Spleen (tissue), 13 donors: Measurements from ENCODE around the gene ZG16. TPM values are rescaled to one million over a fixed set of nuclear protein-coding genes. Genes with fewer than 3 reads are reported as not detected.
"Not testable (repeated sequence)": the region's sequence is repeated elsewhere in the genome, so short reads cannot be mapped to it uniquely, and the experiment has no call there.

Source experiments
- DNase-seq: peaks from one replicate; pipeline ENCODE4 v3.0.0-alpha.2; 2020
- H3K27ac ChIP-seq, 8 donors: fragments of 200-600 bp; sonication (generic) in 7 of 8; 1 replicate in 4 of 8; 2 replicates in 4 of 8; pipeline versions ENCODE4 v1.5.0 to v1.8.0; 2016 to 2021; ENCODE audit warnings: inconsistent platforms in 4 of 8, mild to moderate bottlenecking in 4 of 8, moderate library complexity in 1 of 8
- H3K27me3 ChIP-seq, 7 donors: fragments of 200-600 bp; sonication (generic) in 6 of 7; replicated peaks in 1 of 7; 1 replicate in 4 of 7; 2 replicates in 3 of 7; pipeline versions ENCODE4 v1.5.0 to v1.8.0; 2016 to 2021; ENCODE audit warnings: inconsistent platforms in 3 of 7, mild to moderate bottlenecking in 1 of 7
- H3K36me3 ChIP-seq, 6 donors: fragments of 200-600 bp; sonication (generic) in 5 of 6; 1 replicate in 4 of 6; 2 replicates in 2 of 6; pipeline versions ENCODE4 v1.5.0 to v1.8.0; 2016 to 2021; ENCODE audit warnings: inconsistent platforms in 2 of 6
- H3K4me1 ChIP-seq, 6 donors: fragments of 200-600 bp; sonication (generic) in 5 of 6; 1 replicate in 3 of 6; 2 replicates in 3 of 6; pipeline versions ENCODE4 v1.5.0 to v1.8.0; 2016 to 2021; ENCODE audit warnings: inconsistent platforms in 3 of 6
- H3K4me3 ChIP-seq, 8 donors: fragments of 200-600 bp; sonication (generic) in 7 of 8; 1 replicate in 4 of 8; 2 replicates in 4 of 8; pipeline versions ENCODE4 v1.5.0 to v1.8.0; 2016 to 2021; ENCODE audit warnings: inconsistent platforms in 4 of 8, mild to moderate bottlenecking in 4 of 8, moderate library complexity in 2 of 8
- H3K9me3 ChIP-seq, 8 donors: fragments of 200-600 bp; sonication (generic) in 7 of 8; 1 replicate in 4 of 8; 2 replicates in 4 of 8; pipeline versions ENCODE4 v1.5.0 to v1.8.0; 2016 to 2021; ENCODE audit warnings: inconsistent platforms in 4 of 8
- CTCF ChIP-seq, 11 experiments: fragments of 200-600 bp in 7 of 11; fragments of 450-650 bp in 4 of 11; sonication (generic) in 4 of 11; IDR thresholded peaks in 8 of 11; conservative IDR thresholded peaks in 3 of 11; 1 replicate in 7 of 11; 2 replicates in 4 of 11; pipeline versions ENCODE4 v1.4.0 to v1.8.0; 2016 to 2021; ENCODE audit warnings: antibody characterized with exemption in 11 of 11, inconsistent platforms in 4 of 11, mild to moderate bottlenecking in 1 of 11
- POLR2A ChIP-seq, 3 donors: fragments of 450-650 bp; IDR thresholded peaks; one replicate each; pipeline ENCODE4 v1.5.1; 2017; ENCODE audit warnings: antibody characterized with exemption in 3 of 3, mild to moderate bottlenecking in 1 of 3
- POLR2AphosphoS5 ChIP-seq, 3 donors: sonication (generic); formaldehyde crosslinking; IDR thresholded peaks; one replicate each; pipeline ENCODE4 v1.5.1; 2017; ENCODE audit warnings: antibody characterized with exemption in 3 of 3
- WGBS, 5 donors: extraction: QIAGEN DNeasy Blood & Tissue Kit in 3 of 5; methylation state at CpG; one replicate each; pipeline versions ENCODE4 v1.1.5 to v1.1.7; 2013 to 2018; 5-methylcytosine and 5-hydroxymethylcytosine counted together
- intact Hi-C: fragments of 100-400 bp; cut with DNase I; formaldehyde crosslinking; loops from one replicate; pipeline ENCODE4 v1.15.0; 2023; ENCODE audit warnings: low total_unique reads
- long read RNA-seq, 2 donors: transcript quantifications; one replicate each; lab custom pipeline, GENCODE V29; 2026
- polyA plus RNA-seq, 3 donors: library from polyadenylated mRNA; stranded (reverse); fragments of 200-250 nt; gene quantifications; one replicate each; pipeline ENCODE4 v1.2.1, GENCODE V29; 2013
- total RNA-seq, 7 donors: library from RNA; depleted of rRNA in 3 of 7; stranded (reverse); fragments of >200 nt in 3 of 7; fragmentation: NEBNext Ultra II Directional in 4 of 7; extraction: Animal tissue kit (Norgen Biotek cat#: 25700) in 4 of 7; gene quantifications; one replicate each; pipeline versions ENCODE4 v1.1.0 to v1.2.1, GENCODE V29; 2016 to 2021
- donor health status: healthy with polysubstance abuse.
- donor health status: DM: no; HTN: no; CAD: no; lungs with moderate emphysema.
- donor health status: DM: no; HTN: no; CAD: no.
- donor health status: Bipolar disorder and iron deficiency.
- donor health status: healthy.
- donor health status: DM: no; HTN: no; CAD: no.
- donor health status: DM: yes; HTN: yes; CAD: no.

Gene ZG16
- total RNA-seq (not detected), polyA plus RNA-seq (under 1 TPM in 2 of 3 donors, not detected in 1; 0.06 to 0.07 TPM)
- long read RNA-seq, donor 1, result 0 reads
- long read RNA-seq, donor 2, result 0 reads

GRCh38 chr16:29777576-29778350 is at the start of gene ZG16:
TSS of gene ZG16 (plus strand) at chr16:29778256. CDS start at chr16:29779267, 1,011 bp downstream.
- 78 to 89% (median 82%) methylated on average over 9 to 10 of the region's 10 CpGs for WGBS, 5 donors
- no peak for DNase-seq
- intact Hi-C loops, result no loop called here
- Histone ChIP-seq H3K27me3 (no peaks in the 10 kb centered on the region), H3K4me1 (no peaks in the 10 kb centered on the region), H3K9me3 (no peaks in the 10 kb centered on the region), H3K27ac (no peak within 1 kb of the TSS), H3K36me3 (no peaks in the 10 kb centered on the region), H3K4me3 (no peak within 1 kb of the TSS)
- TF ChIP-seq POLR2AphosphoS5 (IDR thresholded peaks at IDR 0.05) (no peak), POLR2A (IDR thresholded peaks at IDR 0.05) (no peak), CTCF (IDR thresholded peaks at IDR 0.05 in 8 of 11, conservative IDR thresholded peaks at IDR 0.05 in 3 of 11) (no peak)

- Histone ChIP-seq H3K4me3 (no peak overlapping the region), H3K9me3 (peaks cover 0 to 5% (median 0%) of the 10 kb centered on the region in 8 donors), H3K36me3 (no peaks in the 10 kb centered on the region), H3K27ac (no peak overlapping the region), H3K4me1 (peaks cover 0 to 27% (median 8%) of the 10 kb centered on the region in 6 donors), H3K27me3 (peaks cover 0 to 6% (median 0%) of the 10 kb centered on the region in 7 donors)
- TF ChIP-seq CTCF (IDR thresholded peaks at IDR 0.05 in 8 of 11, conservative IDR thresholded peaks at IDR 0.05 in 3 of 11) (peak in 8 of 11 experiments; percentile 19 to 56 (median 40)), POLR2AphosphoS5 (IDR thresholded peaks at IDR 0.05) (no peak)
- DNase-seq, result no peak
- 29 to 56% (median 51%) methylated on average over 6 of the region's 6 CpGs for WGBS, 5 donors
- intact Hi-C loops, result no loop called here
These were observed 48.9 kb upstream of the ZG16 start for GRCh38 chr16:29729116-29729521.

GRCh38 chr16:29730649-29731048 is 47.4 kb upstream of the ZG16 start:
- no peak for DNase-seq
- peaks cover 0 to 5% (median 0%) of the 10 kb centered on the region in 8 donors for H3K9me3 ChIP-seq

GRCh38 chr16:29731768-29732601 is 46.1 kb upstream of the ZG16 start:
- H3K27me3 ChIP-seq, H3K9me3 ChIP-seq, H3K36me3 ChIP-seq, DNase-seq, intact Hi-C loops: not testable (repeated sequence)
- WGBS, 5 donors, result 55 to 64% (median 56%) methylated on average over 13 of the region's 13 CpGs
- peak overlapping the region in 1 of 8 donors; percentile 32 for H3K4me3 ChIP-seq
- peak overlapping the region in 6 of 8 donors; percentile 26 to 70 (median 50) for H3K27ac ChIP-seq
- peaks cover 0 to 46% (median 12%) of the 10 kb centered on the region in 6 donors for H3K4me1 ChIP-seq

More at GRCh38 chr16:29730649-29731048, 47.4 kb upstream of the ZG16 start:
- no peak for TF ChIP-seq CTCF (IDR thresholded peaks at IDR 0.05 in 8 of 11, conservative IDR thresholded peaks at IDR 0.05 in 3 of 11)
- TF ChIP-seq POLR2AphosphoS5 (IDR thresholded peaks at IDR 0.05), result no peak
- TF ChIP-seq POLR2A (IDR thresholded peaks at IDR 0.05), result no peak
- Histone ChIP-seq H3K4me1 (peaks cover 0 to 36% (median 8%) of the 10 kb centered on the region in 6 donors), H3K4me3 (peak overlapping the region in 1 of 8 donors; percentile 32), H3K27me3 (peaks cover 0 to 6% (median 0%) of the 10 kb centered on the region in 7 donors), H3K36me3 (no peaks in the 10 kb centered on the region), H3K27ac (peak overlapping the region in 3 of 8 donors; percentile 47 to 70 (median 63))
- 47 to 73% (median 58%) methylated on average over 7 of the region's 7 CpGs for WGBS, 5 donors
- intact Hi-C loops, result no loop called here
